Measurements from ENCODE around the gene MRPL10. TPM values are rescaled to one million over a fixed set of nuclear protein-coding genes. Genes with fewer than 3 reads are reported as not detected.

MRPL10 gene
- total RNA-seq, 1 experiment from 2014 or later: 50.3 TPM

GRCh38 chr17:47845716-47846075, 14.4 kb upstream of the MRPL10 start:
- Histone ChIP-seq H3K9me2 (replicated peaks; ENCODE audit: insufficient read depth, low read length) (no peaks in the 10 kb centered on the region), H3K27ac (ENCODE audit: low read length) (no peak overlapping the region), H4K20me1 (ENCODE audit: insufficient read depth, low read depth, low read length) (peaks cover 4% of the 10 kb centered on the region; the same call in 1 of the 2 replicates), H3K4me3 (ENCODE audit: low read length) (no peak overlapping the region), H3K9me3 (ENCODE audit: low read length) (no peaks in the 10 kb centered on the region), H3K36me3 (ENCODE audit: insufficient read depth, low read length) (no peaks in the 10 kb centered on the region), H3K27me3 (ENCODE audit: low read length) (no peaks in the 10 kb centered on the region), H3K4me1 (ENCODE audit: low read length) (peaks cover 14% of the 10 kb centered on the region), H3K9ac (ENCODE audit: low read length) (no peak overlapping the region), H2AFZ (ENCODE audit: low read length) (no peak overlapping the region), H3K4me2 (ENCODE audit: low read depth, low read length, poor library complexity, severe bottlenecking) (no peak overlapping the region), H3K79me2 (ENCODE audit: low read length) (no peaks in the 10 kb centered on the region)
- no peak for DNase-seq

DNA sequence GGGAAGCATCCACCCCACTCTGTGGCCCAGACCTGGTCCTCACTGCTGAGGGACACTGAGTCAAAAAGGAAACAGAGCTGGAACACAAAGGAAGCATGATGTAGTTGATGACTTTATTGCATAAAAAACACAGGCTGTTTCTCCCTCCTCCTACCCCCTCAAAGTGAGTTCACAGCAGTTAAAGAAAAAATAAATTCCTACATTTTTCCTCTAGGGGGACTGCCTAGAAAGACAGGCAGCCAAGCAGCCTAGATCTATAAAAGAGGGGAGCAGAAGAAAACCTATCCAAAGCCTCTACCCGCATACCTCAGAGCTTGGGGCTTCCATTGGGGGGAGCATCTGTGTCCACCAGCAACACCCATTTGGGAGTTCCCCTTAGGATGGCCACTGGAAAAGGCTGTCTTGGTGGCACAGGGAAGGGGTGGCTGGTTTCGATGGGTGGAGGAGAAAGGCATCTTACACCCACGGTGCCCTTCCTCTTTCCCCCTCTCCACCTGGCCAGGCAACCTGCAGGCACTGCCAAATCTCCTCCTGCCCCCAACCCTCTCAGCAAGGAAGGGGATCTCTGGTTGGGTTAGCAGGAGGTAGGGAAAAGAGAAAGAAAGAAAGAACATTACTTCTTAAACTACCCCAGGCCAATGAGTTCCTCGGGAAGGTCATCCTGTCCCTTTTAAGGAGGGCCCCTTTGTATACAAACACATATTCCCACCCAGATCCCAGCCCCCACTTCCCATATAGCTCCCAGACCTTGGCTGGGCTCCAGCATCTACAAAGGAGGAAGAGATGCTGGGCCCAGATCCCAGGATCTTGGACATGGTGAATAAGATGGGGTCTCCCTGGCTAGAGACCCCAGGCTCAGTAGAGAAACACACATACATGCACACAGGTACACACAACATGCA, 13.7 kb upstream of the MRPL10 start:
- Histone ChIP-seq H3K79me2 (ENCODE audit: low read length) (no peaks in the 10 kb centered on the region), H3K4me1 (ENCODE audit: low read length) (peaks cover 18% of the 10 kb centered on the region), H4K20me1 (ENCODE audit: insufficient read depth, low read depth, low read length) (peaks cover 4% of the 10 kb centered on the region; the same call in 1 of the 2 replicates), H3K36me3 (ENCODE audit: insufficient read depth, low read length) (no peaks in the 10 kb centered on the region), H3K27me3 (ENCODE audit: low read length) (no peaks in the 10 kb centered on the region), H3K4me2 (ENCODE audit: low read depth, low read length, poor library complexity, severe bottlenecking) (no peak overlapping the region), H3K9ac (ENCODE audit: low read length) (no peak overlapping the region), H2AFZ (ENCODE audit: low read length) (no peak overlapping the region), H3K27ac (ENCODE audit: low read length) (no peak overlapping the region), H3K4me3 (ENCODE audit: low read length) (no peak overlapping the region), H3K9me3 (ENCODE audit: low read length) (no peaks in the 10 kb centered on the region), H3K9me2 (replicated peaks; ENCODE audit: insufficient read depth, low read length) (no peaks in the 10 kb centered on the region)
- DNase-seq: peak; percentile 70

DNA sequence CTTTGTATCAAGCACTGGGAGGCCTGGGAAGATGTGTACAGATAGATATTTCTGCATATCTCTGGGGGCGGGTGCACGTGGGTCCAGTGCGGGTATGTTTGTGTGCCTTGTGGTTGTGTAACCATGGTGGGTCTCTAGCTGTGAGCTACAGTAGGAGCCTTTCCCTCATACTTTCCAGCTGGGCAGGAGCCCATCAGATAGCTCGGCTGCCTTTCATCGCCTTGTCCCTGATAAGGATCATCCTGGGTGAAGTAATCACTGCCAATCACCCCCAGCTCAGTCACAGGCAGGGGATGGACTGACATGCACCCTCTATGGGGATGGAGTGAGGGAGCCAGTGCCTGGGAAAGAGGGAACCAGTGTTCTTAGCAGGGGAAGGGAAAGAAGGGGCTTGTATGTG, 12.9 kb upstream of the MRPL10 start:
- H3K9ac ChIP-seq (ENCODE audit: low read length): no peak overlapping the region
- H3K4me1 ChIP-seq (ENCODE audit: low read length): peaks cover 21% of the 10 kb centered on the region
- H3K36me3 ChIP-seq (ENCODE audit: insufficient read depth, low read length): no peaks in the 10 kb centered on the region
- H2AFZ ChIP-seq (ENCODE audit: low read length): no peak overlapping the region
- H3K4me2 ChIP-seq (ENCODE audit: low read depth, low read length, poor library complexity, severe bottlenecking): no peak overlapping the region
- H3K9me3 ChIP-seq (ENCODE audit: low read length): no peaks in the 10 kb centered on the region
- H3K4me3 ChIP-seq (ENCODE audit: low read length): no peak overlapping the region
- H3K79me2 ChIP-seq (ENCODE audit: low read length): no peaks in the 10 kb centered on the region
- no peaks in the 10 kb centered on the region for H3K9me2 ChIP-seq (replicated peaks; ENCODE audit: insufficient read depth, low read length)
- H3K27ac ChIP-seq (ENCODE audit: low read length): no peak overlapping the region
- H4K20me1 ChIP-seq (ENCODE audit: insufficient read depth, low read depth, low read length): peaks cover 3% of the 10 kb centered on the region; the same call in 1 of the 2 replicates
- H3K27me3 ChIP-seq (ENCODE audit: low read length): no peaks in the 10 kb centered on the region
- DNase-seq: no peak

DNA sequence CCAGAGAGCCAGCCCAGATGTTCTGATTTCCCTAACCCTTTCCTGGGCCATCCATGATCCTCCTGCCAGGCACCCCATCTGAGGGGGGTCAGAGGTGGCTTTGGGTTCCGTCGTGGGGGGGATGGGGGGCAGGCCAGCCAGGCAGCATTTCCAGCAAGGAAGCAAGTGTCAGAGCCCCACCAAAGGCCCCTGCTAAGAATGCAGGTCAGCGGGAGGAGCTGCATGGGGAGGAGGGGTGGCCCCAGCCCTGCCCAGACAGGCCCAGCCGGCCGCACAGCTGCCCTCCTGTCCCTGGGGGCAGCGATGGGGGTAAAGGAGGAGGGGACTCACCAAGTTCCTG, 12.0 kb upstream of the MRPL10 start:
- Histone ChIP-seq H3K9me2 (replicated peaks; ENCODE audit: insufficient read depth, low read length) (no peaks in the 10 kb centered on the region), H2AFZ (ENCODE audit: low read length) (no peak overlapping the region), H3K9ac (ENCODE audit: low read length) (no peak overlapping the region), H4K20me1 (ENCODE audit: insufficient read depth, low read depth, low read length) (no peaks in the 10 kb centered on the region), H3K27ac (ENCODE audit: low read length) (no peak overlapping the region), H3K4me2 (ENCODE audit: low read depth, low read length, poor library complexity, severe bottlenecking) (no peak overlapping the region), H3K4me3 (ENCODE audit: low read length) (no peak overlapping the region), H3K9me3 (ENCODE audit: low read length) (no peaks in the 10 kb centered on the region), H3K27me3 (ENCODE audit: low read length) (no peaks in the 10 kb centered on the region), H3K79me2 (ENCODE audit: low read length) (no peaks in the 10 kb centered on the region), H3K4me1 (ENCODE audit: low read length) (peaks cover 21% of the 10 kb centered on the region), H3K36me3 (ENCODE audit: insufficient read depth, low read length) (no peaks in the 10 kb centered on the region)
- no peak for DNase-seq

DNA sequence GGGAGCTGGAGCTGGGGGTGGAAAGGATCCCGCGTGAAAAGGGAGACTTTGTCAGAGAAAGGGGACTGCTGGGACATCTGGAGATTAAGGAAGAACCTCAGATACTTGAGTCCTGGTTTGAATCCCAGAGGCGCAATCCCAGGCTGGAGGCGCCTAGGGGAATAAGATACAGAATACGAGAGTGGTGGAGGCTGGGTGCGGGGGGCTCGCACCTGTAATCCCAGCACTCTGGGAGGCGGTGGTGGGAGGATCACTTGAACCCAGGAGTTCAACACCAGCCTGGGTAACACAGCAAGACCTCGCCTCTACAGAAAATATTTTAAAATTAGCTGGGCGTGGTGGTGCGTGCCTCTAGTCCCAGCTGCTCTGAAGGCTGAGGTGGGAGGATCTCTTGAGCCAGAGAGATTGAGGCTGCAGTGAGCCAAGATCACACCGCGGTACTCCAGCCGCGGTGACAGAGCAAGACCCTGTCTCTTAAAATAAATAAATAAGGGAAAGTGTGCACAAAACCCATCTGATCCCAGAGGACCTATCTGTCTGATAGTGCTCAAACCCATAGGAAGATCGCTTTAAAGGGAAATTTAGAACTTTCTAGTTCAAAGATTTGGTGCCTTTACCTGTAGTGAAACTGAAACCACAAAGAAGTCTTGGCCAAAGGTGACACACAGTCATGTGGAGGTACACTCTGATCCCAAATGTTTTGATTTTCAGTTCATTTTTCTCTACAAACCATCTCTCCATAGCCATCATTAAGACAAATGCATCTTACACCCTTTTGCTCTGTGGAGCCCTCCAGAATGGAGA, 10.3 kb upstream of the MRPL10 start:
- Histone ChIP-seq H3K4me2 (ENCODE audit: low read depth, low read length, poor library complexity, severe bottlenecking) (peak overlapping the region; percentile 75), H3K9me2 (replicated peaks; ENCODE audit: insufficient read depth, low read length) (no peaks in the 10 kb centered on the region), H2AFZ (ENCODE audit: low read length) (peak overlapping the region; percentile 26; the same call in 1 of the 2 replicates), H3K9ac (ENCODE audit: low read length) (peak overlapping the region; percentile 85), H3K27ac (ENCODE audit: low read length) (no peak overlapping the region), H3K27me3 (ENCODE audit: low read length) (no peaks in the 10 kb centered on the region), H4K20me1 (ENCODE audit: insufficient read depth, low read depth, low read length) (no peaks in the 10 kb centered on the region), H3K36me3 (ENCODE audit: insufficient read depth, low read length) (no peaks in the 10 kb centered on the region), H3K79me2 (ENCODE audit: low read length) (no peaks in the 10 kb centered on the region), H3K9me3 (ENCODE audit: low read length) (no peaks in the 10 kb centered on the region), H3K4me3 (ENCODE audit: low read length) (peak overlapping the region; percentile 90), H3K4me1 (ENCODE audit: low read length) (peaks cover 21% of the 10 kb centered on the region)
- no peak for DNase-seq

- DNase-seq: peak; percentile 96
- Histone ChIP-seq H3K79me2 (ENCODE audit: low read length) (no peaks in the 10 kb centered on the region), H3K4me1 (ENCODE audit: low read length) (peaks cover 21% of the 10 kb centered on the region), H3K9ac (ENCODE audit: low read length) (peak within 1 kb of the TSS; percentile 85), H4K20me1 (ENCODE audit: insufficient read depth, low read depth, low read length) (no peaks in the 10 kb centered on the region), H3K9me3 (ENCODE audit: low read length) (no peaks in the 10 kb centered on the region), H3K27ac (ENCODE audit: low read length) (no peak within 1 kb of the TSS), H3K27me3 (ENCODE audit: low read length) (no peaks in the 10 kb centered on the region), H3K9me2 (replicated peaks; ENCODE audit: insufficient read depth, low read length) (no peaks in the 10 kb centered on the region), H3K4me3 (ENCODE audit: low read length) (peak within 1 kb of the TSS; percentile 90), H3K4me2 (ENCODE audit: low read depth, low read length, poor library complexity, severe bottlenecking) (peak within 1 kb of the TSS; percentile 75), H3K36me3 (ENCODE audit: insufficient read depth, low read length) (no peaks in the 10 kb centered on the region), H2AFZ (ENCODE audit: low read length) (peak within 1 kb of the TSS; percentile 26)
Measured at GRCh38 chr17:47840742-47841487, 9.6 kb upstream of the MRPL10 start, which contains the start of gene SCRN2. Gene SCRN2, minus strand, starts transcription at chr17:47841273. Its CDS starts 430 bp downstream, at chr17:47840843.

DNA sequence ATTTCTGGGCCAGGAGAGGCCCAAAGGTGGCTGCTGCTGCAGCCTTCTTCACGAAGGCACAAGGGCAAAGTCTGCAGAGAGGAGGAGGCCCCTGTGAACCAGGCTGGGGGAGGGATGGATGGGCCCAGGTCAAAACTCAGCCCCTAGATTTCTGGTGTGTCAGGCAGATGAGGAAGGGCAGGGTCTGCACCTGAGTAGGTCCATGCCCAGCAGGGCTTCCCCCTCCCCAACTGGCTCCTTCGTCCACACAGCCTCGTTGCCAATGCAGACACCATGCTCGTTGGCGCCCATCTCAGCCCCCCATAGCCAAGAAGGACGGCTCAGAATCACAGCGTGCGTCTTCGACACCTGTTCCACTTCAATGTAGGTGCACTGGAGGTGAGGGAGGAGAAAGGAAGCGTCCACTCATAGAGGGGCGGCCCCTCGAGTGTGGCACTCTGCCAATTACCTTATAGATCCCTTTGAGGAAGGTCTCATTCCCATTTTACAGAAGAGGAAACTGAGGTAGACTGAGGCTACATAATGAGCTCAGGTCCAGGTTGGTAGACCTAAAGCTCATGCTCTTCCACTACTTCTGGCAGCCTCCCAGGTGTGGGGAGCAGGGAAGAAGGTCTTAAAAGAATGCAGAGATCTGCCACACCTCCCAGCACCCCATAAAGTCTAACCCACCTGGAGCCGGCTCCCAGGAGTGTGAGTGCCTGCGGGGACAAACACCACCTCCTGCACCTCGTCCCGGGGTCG, 8.8 kb upstream of the MRPL10 start:
- no peaks in the 10 kb centered on the region for H4K20me1 ChIP-seq (ENCODE audit: insufficient read depth, low read depth, low read length)
- peak overlapping the region; percentile 90 for H3K4me3 ChIP-seq (ENCODE audit: low read length)
- H3K9me3 ChIP-seq (ENCODE audit: low read length): no peaks in the 10 kb centered on the region
- H3K36me3 ChIP-seq (ENCODE audit: insufficient read depth, low read length): no peaks in the 10 kb centered on the region
- no peak for DNase-seq
- H3K9ac ChIP-seq (ENCODE audit: low read length): peak overlapping the region; percentile 85
- H3K9me2 ChIP-seq (replicated peaks; ENCODE audit: insufficient read depth, low read length): no peaks in the 10 kb centered on the region
- no peak overlapping the region for H3K27ac ChIP-seq (ENCODE audit: low read length)
- H3K79me2 ChIP-seq (ENCODE audit: low read length): no peaks in the 10 kb centered on the region
- H3K4me2 ChIP-seq (ENCODE audit: low read depth, low read length, poor library complexity, severe bottlenecking): peak overlapping the region; percentile 75
- H3K27me3 ChIP-seq (ENCODE audit: low read length): no peaks in the 10 kb centered on the region
- H2AFZ ChIP-seq (ENCODE audit: low read length): no peak overlapping the region
- H3K4me1 ChIP-seq (ENCODE audit: low read length): peaks cover 21% of the 10 kb centered on the region

Measured in Karpas-422 (cell line).